PC-9 (cell line): Measurements from ENCODE around the gene LARGE2. TPM values are rescaled to one million over a fixed set of nuclear protein-coding genes. Genes with fewer than 3 reads are reported as not detected.
A peak's percentile ranks its signal among the peaks of the same experiment; 100 is the strongest.

Experiments
- BruUV-seq: library from RNA; stranded (reverse); fragments of 400-500 nt; replicated peaks from 2 replicates; lab custom pipeline; 2021; lab: Mats Ljungman, UMichigan
- CTCF ChIA-PET: fragments of 300-600 bp; sonication (Branson Sonifier 250); formaldehyde crosslinking; loops from one replicate; lab custom pipeline; 2022; ENCODE audit warnings: antibody characterized with exemption; lab: Charles Lee
- POLR2A ChIA-PET: fragments of 300-600 bp; sonication (Branson Sonifier 250); formaldehyde crosslinking; loops from one replicate; lab custom pipeline; 2022; ENCODE audit warnings: antibody characterized with exemption; ENCODE audit not compliant: unreplicated experiment; lab: Charles Lee
- DNase-seq, 2 experiments: peaks; one replicate each; pipeline versions ENCODE4 v3.0.0 to v3.0.0-alpha.2; 2015 to 2022; ENCODE audit warnings: mixed read lengths in 1 of 2
- H2AFZ ChIP-seq: fragments of 200-600 bp; sonication (generic); 2 replicates; pipeline ENCODE4 v1.8.1; 2017; ENCODE audit warnings: antibody characterized with exemption
- H3F3A ChIP-seq: fragments of 200-600 bp; sonication (generic); 2 replicates; pipeline ENCODE4 v1.8.1; 2017; ENCODE audit warnings: antibody characterized with exemption, mild to moderate bottlenecking, low read depth; ENCODE audit not compliant: insufficient read depth
- H3K27ac ChIP-seq: fragments of 200-600 bp; sonication (generic); 2 replicates; pipeline ENCODE4 v1.6.1; 2016; ENCODE audit warnings: mixed run types
- H3K27me3 ChIP-seq: fragments of 200-600 bp; sonication (generic); 2 replicates; pipeline ENCODE4 v1.6.1; 2016; ENCODE audit warnings: low read depth, mixed run types; ENCODE audit not compliant: insufficient read depth
- H3K36me3 ChIP-seq: fragments of 200-600 bp; sonication (generic); 2 replicates; pipeline ENCODE4 v1.6.1; 2016; ENCODE audit warnings: low read depth, mixed run types
- H3K4me1 ChIP-seq: fragments of 200-600 bp; sonication (generic); replicated peaks from 2 replicates; pipeline ENCODE4 v1.6.1; 2016; ENCODE audit warnings: mixed run types; ENCODE audit not compliant: insufficient read depth
- H3K4me2 ChIP-seq: fragments of 200-600 bp; sonication (generic); 2 replicates; pipeline ENCODE4 v1.6.1; 2017; ENCODE audit warnings: mixed run types
- H3K4me3 ChIP-seq: fragments of 200-600 bp; sonication (generic); 2 replicates; pipeline ENCODE4 v1.6.1; 2016; ENCODE audit warnings: mixed run types
- H3K79me2 ChIP-seq: fragments of 200-600 bp; sonication (generic); 2 replicates; pipeline ENCODE4 v1.6.1; 2017; ENCODE audit warnings: low read depth, mixed run types
- H3K9me2 ChIP-seq: fragments of 200-600 bp; sonication (generic); 2 replicates; pipeline ENCODE4 v1.8.1; 2017; ENCODE audit warnings: mild to moderate bottlenecking; ENCODE audit not compliant: insufficient read depth
- H3K9me3 ChIP-seq: fragments of 200-600 bp; sonication (generic); 2 replicates; pipeline ENCODE4 v1.8.1; 2016; ENCODE audit warnings: low read depth; ENCODE audit not compliant: insufficient read depth
- H4K20me1 ChIP-seq: fragments of 200-600 bp; sonication (generic); 2 replicates; pipeline ENCODE4 v1.8.1; 2017; ENCODE audit not compliant: insufficient read depth
- CTCF ChIP-seq: fragments of 200-600 bp; sonication (generic); conservative IDR thresholded peaks from 2 replicates; pipeline ENCODE4 v1.6.1; 2017; ENCODE audit warnings: mixed run types, antibody characterized with exemption, mild to moderate bottlenecking, moderate library complexity
- EZH2 ChIP-seq: fragments of 200-600 bp; sonication (generic); IDR thresholded peaks from 2 replicates; pipeline ENCODE4 v1.8.0; 2017; ENCODE audit warnings: antibody characterized with exemption, low read depth
- intact Hi-C: fragments of 100-400 bp; cut with micrococcal nuclease; formaldehyde crosslinking; loops from one replicate; pipeline ENCODE4 v1.10.0; 2022; ENCODE audit not compliant: unreplicated experiment
- total RNA-seq: library from RNA; stranded (reverse); gene quantifications from 2 replicates; pipeline ENCODE4 v1.2.3, GENCODE V29; 2021

The LARGE2 gene
- total RNA-seq, 1 experiment from 2014 or later = 2.6 TPM

- no peaks in the 10 kb centered on the region for H3K9me2 ChIP-seq
- no peak for DNase-seq
- H4K20me1 ChIP-seq = no peaks in the 10 kb centered on the region
- H3K79me2 ChIP-seq = no peaks in the 10 kb centered on the region
- H3K27ac ChIP-seq = no peak overlapping the region
- H3K4me1 ChIP-seq = peaks cover 8% of the 10 kb centered on the region
- TF ChIP-seq EZH2 (no peak), CTCF (no peak)
- ChIA-PET CTCF (no interaction called here), POLR2A (no interaction called here)
- no peaks in the 10 kb centered on the region for H3K36me3 ChIP-seq
- H3F3A ChIP-seq = peaks cover 7% of the 10 kb centered on the region; the same call in 1 of the 2 replicates
- intact Hi-C loops = no loop called here
- H3K27me3 ChIP-seq = peaks cover 14% of the 10 kb centered on the region
- no peak overlapping the region for H3K4me2 ChIP-seq
- BruUV-seq = no TSS peak
- no peaks in the 10 kb centered on the region for H3K9me3 ChIP-seq
- H2AFZ ChIP-seq = no peak overlapping the region
- H3K4me3 ChIP-seq = no peak overlapping the region
Observed at GRCh38 chr11:45894555-45895247, 27.8 kb upstream of the LARGE2 start.

GRCh38 chr11:45895553-45896259 is 26.8 kb upstream of the LARGE2 start:
- no peak overlapping the region for H3K4me3 ChIP-seq
- DNase-seq = no peak
- no peak overlapping the region for H2AFZ ChIP-seq
- H3K27me3 ChIP-seq = peaks cover 14% of the 10 kb centered on the region
- H4K20me1 ChIP-seq = no peaks in the 10 kb centered on the region
- ChIA-PET POLR2A (no interaction called here), CTCF (no interaction called here)
- no peak for TF ChIP-seq EZH2
- no peak for TF ChIP-seq CTCF
- H3K27ac ChIP-seq = no peak overlapping the region
- H3K9me2 ChIP-seq = no peaks in the 10 kb centered on the region
- H3F3A ChIP-seq = peaks cover 7% of the 10 kb centered on the region; the same call in 1 of the 2 replicates
- no peaks in the 10 kb centered on the region for H3K36me3 ChIP-seq
- H3K79me2 ChIP-seq = no peaks in the 10 kb centered on the region
- intact Hi-C loops = no loop called here
- H3K4me2 ChIP-seq = no peak overlapping the region
- BruUV-seq = no TSS peak
- H3K9me3 ChIP-seq = no peaks in the 10 kb centered on the region
- H3K4me1 ChIP-seq = peaks cover 12% of the 10 kb centered on the region

GRCh38 chr11:45896422-45896984 is 26.0 kb upstream of the LARGE2 start:
- DNase-seq = peak in 1 of 2 experiments; percentile 40
- Histone ChIP-seq H3K4me1 (peaks cover 13% of the 10 kb centered on the region), H3K79me2 (no peaks in the 10 kb centered on the region), H3K9me2 (no peaks in the 10 kb centered on the region), H3K4me2 (no peak overlapping the region), H3K27ac (no peak overlapping the region), H2AFZ (no peak overlapping the region), H3K4me3 (no peak overlapping the region), H3K27me3 (peaks cover 9% of the 10 kb centered on the region), H3K9me3 (no peaks in the 10 kb centered on the region), H3F3A (peaks cover 7% of the 10 kb centered on the region; the same call in 1 of the 2 replicates), H3K36me3 (no peaks in the 10 kb centered on the region), H4K20me1 (no peaks in the 10 kb centered on the region)
- no TSS peak for BruUV-seq
- no peak for TF ChIP-seq EZH2
- TF ChIP-seq CTCF = no peak
- intact Hi-C loops = no loop called here
- ChIA-PET POLR2A (no interaction called here), CTCF (no interaction called here)
